Skeletal muscle cell (primary cell): Measurements from ENCODE around the gene GPR33.
A peak's percentile ranks its signal among the peaks of the same experiment; 100 is the strongest.

ENCODE experiments used
- DNase-seq: peaks from one replicate; pipeline ENCODE4 v3.0.0-alpha.2; 2010; ENCODE audit warnings: low read depth
- H3K4me3 ChIP-seq: 2 replicates; pipeline ENCODE4 v1.5.1; 2011; ENCODE audit warnings: low read depth, mild to moderate bottlenecking, control low read depth, low read length, moderate library complexity

Gene GPR33, protein sequence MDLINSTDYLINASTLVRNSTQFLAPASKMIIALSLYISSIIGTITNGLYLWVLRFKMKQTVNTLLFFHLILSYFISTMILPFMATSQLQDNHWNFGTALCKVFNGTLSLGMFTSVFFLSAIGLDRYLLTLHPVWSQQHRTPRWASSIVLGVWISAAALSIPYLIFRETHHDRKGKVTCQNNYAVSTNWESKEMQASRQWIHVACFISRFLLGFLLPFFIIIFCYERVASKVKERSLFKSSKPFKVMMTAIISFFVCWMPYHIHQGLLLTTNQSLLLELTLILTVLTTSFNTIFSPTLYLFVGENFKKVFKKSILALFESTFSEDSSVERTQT

DNA sequence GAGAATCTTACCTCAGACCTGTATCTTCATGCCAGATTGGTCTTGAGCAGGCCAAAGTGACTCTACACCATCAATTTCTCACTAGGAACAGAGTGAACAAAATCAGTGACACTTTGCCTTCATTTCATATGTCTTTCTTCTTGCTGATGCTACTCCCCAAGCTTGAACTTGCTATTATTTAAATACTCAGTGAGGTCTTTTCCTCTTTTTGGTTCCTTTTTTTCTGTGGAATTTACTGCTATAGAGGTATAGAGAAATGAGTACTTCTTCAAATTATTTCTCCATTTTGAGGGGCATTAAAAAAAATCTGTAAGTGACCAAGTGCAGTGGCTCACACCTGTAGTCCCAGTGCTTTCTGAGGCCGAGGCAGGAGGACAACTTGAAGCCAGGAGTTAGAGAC is at the start of gene GPR33:
TSS of gene GPR33 (minus strand) at position 154 of the 400 bp plus-strand sequence. CDS start 4,074 bp downstream, outside the sequence.
- H3K4me3 ChIP-seq = no peak within 1 kb of the TSS
- DNase-seq = no peak

DNA sequence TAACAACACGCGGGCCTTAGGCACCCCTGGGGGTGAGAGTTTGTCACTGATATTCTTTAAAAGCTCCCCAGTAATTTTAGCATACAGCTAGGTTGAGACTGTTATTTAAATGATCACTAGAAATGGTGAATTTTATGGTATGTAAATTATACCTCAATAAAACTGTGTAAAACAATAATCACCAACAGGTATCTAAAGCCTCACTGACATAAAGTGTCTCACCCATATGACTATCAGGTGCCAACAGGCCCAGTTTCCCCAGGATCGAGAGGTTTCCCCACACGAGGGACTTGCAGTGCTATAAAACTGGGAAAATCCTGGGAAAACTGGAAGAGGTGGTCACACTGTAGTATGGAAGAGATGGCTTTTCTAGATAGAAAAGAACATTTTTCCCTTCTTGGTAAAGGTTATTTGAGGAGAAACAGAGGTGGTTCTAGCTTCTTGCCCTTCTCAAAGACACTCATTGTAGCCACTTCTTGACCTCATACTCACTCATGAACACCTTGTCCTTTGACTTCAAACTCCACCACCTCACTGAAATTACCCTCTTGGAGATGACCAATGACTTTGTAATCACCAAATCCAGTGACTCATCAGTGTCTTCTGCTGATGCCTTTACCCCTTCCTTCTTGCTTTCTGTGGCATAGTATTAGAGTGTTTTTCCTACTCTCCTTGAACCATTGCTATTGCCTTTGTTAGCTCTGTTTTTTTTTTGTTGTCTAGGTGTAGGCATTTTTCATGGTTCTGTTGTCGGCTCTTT is 48.5 kb upstream of the GPR33 start:
- DNase-seq = no peak
- no peak overlapping the region for H3K4me3 ChIP-seq

DNA sequence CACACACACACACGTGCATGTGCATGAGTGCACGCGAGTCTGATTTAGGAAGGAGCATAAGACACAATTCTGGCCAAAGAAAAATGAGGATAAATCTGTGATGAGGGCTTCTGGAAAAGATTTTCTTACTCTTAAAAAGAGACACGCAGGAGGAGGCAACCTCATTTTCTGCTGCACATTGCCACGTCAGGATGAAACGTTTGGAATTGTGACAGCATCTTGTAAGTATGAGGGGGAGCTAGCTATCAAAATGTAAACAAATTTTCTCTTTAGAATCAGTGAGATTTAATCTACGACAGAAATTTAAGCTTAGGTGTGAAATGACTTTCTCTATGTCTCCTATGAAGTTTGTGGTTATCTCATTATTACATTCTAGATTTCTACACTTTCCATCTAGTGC is 42.3 kb upstream of the GPR33 start:
- H3K4me3 ChIP-seq = no peak overlapping the region
- no peak for DNase-seq

DNA sequence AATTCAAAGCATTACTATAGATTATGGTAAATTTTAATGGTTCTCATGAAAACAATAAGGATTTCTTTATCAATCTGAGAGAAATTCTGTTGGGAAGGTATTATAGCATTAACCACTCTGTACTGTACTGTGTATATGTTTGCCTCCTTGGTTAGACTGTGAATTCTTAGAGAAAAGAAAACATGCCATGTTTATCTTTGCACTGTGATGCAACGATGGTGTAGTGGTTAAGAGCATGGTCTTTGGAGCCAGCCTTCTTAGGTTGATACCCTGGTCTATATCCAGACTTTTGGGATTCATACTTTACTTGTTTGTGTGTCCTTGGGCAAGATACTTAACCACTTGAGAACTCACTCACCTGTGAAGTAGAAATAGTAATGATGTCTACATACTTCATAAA is 41.2 kb upstream of the GPR33 start:
- H3K4me3 ChIP-seq = no peak overlapping the region
- DNase-seq = no peak

DNA sequence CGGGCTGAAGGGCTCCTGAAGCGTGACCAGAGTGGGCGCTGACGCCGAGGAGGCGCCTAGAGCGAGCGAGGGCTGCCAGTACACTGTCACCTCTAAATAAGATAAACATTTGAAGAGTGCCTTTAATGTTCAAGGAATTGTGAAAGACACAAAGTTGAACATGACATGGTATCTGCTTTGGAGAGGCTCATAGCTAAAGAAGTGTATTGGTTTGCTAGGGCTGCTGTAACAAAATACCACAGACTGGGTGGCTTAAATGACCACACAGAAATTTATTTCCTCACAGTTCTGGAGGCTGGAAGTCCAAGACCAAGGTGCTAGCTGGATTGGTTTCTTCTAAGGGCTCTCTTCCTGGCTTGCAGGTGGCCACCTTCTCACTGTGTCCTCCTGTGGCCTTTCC is 39.7 kb upstream of the GPR33 start:
- H3K4me3 ChIP-seq = no peak overlapping the region

DNA sequence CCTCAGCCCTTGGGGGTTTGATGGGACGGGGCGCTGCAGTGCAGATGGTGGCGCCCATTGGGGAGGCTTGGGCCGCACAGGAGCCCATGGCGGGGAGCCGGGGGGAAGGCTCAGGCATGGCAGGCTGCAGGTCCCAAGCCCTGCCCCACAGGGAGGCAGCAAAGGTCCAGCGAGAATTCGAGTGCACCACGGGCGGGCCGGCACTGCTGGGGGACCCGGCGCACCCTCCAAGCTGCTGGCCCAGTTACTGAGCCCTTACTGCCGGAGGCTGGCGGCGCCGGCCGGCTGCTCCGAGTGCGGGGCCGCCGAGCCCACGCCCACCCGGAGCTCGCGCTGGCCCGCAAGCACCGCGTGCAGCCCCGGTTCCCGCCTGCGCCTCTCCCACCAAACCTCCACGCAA is 39.2 kb upstream of the GPR33 start:
- no peak for DNase-seq
- H3K4me3 ChIP-seq = no peak overlapping the region

More for the DNA sequence above, 39.7 kb upstream of the GPR33 start:
- no peak for DNase-seq

DNA sequence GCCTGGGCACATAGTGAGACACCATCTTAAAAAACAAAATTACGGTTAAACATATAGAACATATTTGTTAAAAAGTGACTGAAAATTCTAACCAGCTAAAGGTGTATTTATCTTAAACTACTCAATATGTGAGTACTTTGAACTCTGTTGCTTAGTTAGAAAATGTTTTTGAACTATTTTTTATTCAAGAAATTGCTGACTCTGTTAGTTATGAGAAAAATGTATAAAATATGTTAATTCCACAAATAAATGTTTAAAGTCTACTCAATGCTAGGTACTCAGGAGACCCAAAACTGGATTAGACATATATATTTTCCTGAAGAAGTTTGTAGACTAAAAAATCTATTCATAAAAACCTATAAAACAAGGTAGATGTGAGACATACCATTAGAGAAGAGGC is 23.0 kb upstream of the GPR33 start:
- no peak for DNase-seq

DNA sequence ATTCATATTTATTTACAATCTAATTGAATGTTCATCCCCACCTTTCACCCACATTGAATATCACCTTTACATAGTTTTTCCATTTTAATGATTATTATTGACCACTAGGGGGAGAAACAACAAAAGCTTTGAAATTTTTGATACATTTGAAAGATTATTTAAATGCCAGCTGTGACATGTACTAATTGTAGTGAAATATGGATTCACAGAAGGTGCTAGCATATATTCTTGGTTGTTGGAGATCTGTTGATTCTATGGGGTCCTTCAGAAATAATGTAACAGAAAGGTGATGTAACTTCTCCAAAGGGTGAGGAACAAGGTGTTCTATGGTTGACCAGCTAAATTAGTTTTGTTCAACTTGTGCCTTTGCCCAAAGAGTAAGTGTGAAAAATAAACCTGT is 22.4 kb upstream of the GPR33 start:
- DNase-seq = no peak
- H3K4me3 ChIP-seq = no peak overlapping the region

More for the DNA sequence above, 23.0 kb upstream of the GPR33 start:
- no peak overlapping the region for H3K4me3 ChIP-seq

DNA sequence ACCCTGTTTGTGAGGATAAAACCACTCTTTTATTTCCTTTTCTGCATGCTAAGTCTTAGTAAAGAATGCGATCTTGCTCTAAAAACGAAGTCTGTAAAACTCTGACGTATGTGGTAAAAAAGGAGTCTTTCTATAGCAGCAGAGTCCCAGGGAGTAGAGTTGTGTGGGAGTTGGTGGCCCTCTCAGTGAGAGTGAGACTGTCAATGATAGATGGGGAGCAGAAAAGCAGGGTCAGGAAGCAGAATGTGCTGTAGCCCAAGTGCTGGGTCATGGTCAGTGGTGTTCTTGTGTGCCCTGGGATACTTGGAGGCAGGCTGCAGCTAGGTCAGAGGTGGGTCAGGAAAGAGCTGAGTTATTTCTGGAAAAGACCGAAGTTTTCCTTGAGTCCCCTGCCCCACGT is 20.3 kb upstream of the GPR33 start:
- no peak overlapping the region for H3K4me3 ChIP-seq
- no peak for DNase-seq

DNA sequence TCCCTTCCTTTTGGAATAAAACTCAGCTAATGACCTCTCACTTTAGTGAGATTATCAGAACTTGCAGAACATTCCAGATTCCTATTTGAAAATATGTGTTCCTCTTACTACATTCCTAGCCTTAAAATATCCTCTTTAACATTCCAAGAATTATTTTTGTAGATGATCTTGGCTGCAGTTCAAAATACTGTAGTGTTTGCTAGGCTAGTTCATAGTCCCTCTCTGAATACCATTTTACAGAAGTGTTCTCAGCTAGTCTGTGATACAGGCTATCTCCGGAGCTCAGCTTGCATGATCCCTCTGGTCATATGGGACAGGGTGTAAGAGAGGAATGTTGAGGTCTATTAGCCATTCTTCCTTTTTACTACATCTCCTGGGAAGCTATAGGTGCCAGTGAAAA is 17.6 kb upstream of the GPR33 start:
- DNase-seq = peak; percentile 69
- H3K4me3 ChIP-seq = no peak overlapping the region

DNA sequence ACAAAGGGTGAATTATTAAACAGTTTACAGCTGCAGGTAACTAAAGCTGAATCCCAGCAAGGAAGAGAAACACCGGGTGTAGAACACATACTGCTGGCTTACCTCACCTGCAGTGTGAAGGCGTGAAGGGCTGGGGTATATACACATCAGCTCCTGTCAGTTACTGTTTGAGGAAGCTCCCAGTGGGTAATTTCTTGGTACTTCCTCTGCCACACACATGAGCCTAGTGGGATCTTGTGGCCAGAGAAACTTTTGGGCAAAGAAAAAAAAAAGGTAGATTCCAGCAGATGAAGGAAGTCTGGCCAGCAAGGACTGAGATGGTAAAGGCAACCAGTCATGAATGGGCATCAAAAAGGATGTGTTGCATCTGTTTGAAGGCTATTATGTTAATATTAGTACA is 14.0 kb upstream of the GPR33 start:
- no peak overlapping the region for H3K4me3 ChIP-seq
- DNase-seq = no peak

DNA sequence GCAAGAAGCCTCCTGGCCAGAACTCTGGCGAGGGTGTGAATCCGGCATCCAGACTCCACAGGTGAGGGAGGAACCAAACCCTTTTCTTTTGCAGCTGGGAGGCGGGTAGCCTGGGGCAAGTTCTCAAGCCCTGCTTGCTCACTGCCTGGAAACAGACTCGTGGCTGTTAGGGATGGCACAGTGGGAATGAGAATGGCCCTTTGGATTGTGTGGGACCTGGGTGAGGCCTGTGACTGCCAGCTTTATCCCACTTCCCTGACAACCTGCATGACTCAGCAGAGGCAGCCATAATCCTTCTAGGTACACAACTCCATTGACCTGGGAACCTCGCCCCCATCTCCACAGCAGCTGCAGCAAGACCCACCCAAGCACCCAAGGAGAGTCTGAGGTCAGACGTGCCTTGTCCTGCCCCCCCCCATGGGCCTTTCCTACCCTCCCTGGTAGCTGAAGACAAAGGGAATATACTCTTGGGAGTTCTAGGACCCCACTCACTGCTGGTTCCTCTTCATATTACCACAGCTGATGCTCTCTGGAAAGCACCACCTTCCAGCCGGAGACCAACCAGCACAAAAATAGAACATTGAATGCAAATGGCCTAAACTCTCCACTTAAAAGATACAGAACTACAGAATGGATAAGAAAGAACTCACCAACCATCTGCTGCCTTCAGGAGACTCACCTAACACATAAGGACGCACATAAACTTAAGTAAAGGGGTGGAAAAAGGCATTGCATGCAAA is 5.1 kb upstream of the GPR33 start:
- no peak overlapping the region for H3K4me3 ChIP-seq
- DNase-seq = no peak

DNA sequence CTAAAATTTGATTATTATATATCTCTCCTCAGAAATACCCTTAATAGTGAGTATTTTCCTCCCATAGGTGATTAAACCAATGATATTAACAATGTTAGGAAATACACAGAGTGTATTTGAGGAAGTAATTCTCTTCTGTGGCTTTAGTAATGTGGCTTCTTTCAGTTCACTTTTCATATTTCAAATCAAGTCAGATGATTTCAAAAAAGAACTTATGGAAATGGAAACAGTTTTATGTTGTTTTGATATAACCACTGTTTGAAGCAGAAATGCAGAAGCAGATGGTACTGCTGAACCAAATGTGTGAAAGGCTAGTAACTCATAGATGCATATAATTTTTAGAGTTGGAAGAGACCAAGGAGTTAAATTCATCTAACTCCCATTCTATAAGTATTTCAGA is 1.9 kb upstream of the GPR33 start:
- no peak overlapping the region for H3K4me3 ChIP-seq
- no peak for DNase-seq

DNA sequence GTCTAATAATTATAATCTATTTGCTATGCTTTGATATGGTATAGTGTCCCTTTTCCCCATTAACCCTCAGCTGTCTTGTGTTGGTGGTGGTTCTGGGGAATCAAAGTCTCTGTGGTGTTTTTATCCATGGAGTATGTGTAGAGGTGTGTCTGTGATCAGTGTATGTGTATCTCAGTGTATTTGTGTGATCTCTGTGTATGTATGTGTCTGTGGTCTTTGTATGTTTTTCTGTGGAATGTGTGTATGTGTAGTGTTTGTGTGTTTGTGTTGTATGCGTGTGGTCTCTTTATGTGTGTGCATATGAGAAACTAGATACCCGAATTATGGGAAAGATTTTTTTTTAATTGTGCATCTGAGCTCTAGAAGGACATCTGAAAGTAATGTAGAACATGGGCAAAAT is 1.1 kb downstream of the GPR33 start:
- no peak overlapping the region for H3K4me3 ChIP-seq
- DNase-seq = no peak

DNA sequence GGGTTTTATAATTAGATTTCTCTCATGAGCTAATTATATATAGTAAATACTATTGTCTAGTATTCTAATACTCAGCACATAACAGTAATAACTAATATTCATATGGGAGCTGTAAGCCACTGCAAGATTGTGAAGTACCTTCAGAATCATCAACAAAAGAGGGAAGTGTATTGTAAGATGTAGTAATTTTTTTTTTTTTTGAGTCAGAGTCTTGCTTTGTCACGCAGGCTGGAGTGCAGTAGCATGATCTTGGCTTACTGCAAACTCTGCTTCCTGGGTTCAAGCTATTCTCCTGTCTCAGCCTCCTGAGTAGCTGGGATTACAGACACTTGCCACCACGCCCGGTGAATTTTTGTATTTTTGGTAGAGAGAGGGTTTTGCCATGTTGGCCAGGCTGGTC is 3.1 kb downstream of the GPR33 start:
- H3K4me3 ChIP-seq = no peak overlapping the region

DNA sequence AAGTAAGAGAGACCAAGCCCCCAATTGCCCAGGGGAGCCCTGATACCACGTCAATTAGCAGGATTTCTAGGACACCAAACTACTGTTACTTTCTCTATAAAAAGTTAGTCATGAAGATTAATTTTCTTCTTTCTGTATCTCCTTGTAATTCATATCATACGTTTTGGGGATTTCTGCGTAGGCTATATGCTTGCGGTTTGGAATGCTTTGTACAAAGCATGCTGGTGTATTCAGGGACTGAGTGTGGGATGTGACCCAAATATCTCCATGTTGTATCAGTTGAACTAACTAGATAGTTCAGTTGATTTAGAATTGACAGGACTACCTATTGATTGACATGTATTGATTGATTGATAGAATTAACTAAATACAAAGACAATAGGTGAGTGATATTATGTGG is 7.7 kb downstream of the GPR33 start:
- no peak overlapping the region for H3K4me3 ChIP-seq
- no peak for DNase-seq

More for the DNA sequence above, 3.1 kb downstream of the GPR33 start:
- DNase-seq = no peak

DNA sequence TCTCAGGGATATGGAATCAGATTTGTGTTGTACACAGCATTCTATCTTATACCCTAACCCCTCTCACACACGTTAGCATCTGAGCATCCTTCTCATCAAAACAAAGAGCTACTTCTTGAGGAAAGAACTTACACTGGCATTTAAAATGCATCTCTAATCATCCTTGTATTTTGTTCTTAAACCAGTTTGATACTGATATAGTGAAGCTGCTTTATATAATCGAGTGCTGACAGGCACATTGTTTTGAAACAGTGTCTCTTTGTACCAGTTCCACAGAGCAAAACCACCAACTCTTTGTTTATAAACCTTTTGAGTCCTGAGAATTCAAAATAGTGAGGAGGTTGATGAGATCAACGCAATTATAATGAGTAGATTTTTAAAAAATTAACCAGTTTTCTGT is 8.8 kb downstream of the GPR33 start:
- H3K4me3 ChIP-seq = no peak overlapping the region
- no peak for DNase-seq

DNA sequence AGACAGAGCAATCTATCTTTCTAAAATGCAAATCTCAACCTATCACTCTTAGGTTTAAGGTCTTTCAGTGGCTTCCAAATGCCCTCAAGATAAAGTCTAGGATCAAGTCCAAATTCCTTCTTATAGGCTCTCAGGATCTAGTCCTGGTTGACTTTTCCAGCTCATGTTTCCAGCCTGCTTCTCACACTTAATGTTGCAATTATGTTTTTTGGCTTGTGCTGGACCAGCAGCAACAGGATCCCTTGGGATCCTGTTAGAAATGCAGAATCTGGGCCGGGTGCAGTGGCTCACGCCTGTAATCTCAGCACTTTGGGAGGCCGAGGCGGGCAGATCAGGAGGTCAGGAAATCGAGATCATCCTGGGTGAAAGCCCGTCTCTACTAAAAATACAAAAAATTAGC is 10.6 kb downstream of the GPR33 start:
- DNase-seq = no peak
- H3K4me3 ChIP-seq = no peak overlapping the region

DNA sequence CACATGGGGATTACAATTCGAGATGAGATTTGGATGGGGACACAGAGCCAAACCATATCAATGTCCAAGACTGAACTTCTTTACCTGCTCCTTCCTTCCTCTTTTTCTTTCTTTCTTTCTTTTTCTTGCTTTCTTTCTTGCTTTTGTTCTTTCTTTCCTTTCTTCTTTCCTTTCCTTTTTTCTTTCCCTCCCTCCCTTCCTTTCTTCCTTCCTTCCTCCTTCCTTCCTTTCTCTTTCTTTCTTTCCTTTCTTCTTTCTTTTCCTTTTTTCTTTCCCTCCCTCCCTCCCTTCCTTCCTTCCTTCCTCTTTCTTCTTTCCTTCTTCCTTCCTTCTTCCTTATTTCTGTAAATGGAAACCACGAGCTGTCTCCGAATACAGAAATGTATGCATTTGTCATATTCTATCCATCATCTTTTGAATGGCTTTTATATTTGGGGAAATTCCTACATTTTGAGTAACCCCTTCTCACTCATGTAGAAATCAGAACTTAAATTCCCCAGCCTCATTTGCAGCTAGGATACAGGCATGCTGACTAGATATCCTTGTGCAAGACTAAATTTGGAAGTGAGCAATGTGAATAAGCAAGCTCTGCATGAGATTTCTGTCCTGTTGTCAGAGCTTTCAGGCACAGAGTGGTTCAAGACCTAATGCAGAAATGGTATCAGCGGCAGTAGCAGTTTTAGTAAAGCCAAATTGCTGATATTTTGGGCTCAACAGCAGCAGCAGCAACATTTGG is 11.5 kb downstream of the GPR33 start:
- no peak overlapping the region for H3K4me3 ChIP-seq
- no peak for DNase-seq

DNA sequence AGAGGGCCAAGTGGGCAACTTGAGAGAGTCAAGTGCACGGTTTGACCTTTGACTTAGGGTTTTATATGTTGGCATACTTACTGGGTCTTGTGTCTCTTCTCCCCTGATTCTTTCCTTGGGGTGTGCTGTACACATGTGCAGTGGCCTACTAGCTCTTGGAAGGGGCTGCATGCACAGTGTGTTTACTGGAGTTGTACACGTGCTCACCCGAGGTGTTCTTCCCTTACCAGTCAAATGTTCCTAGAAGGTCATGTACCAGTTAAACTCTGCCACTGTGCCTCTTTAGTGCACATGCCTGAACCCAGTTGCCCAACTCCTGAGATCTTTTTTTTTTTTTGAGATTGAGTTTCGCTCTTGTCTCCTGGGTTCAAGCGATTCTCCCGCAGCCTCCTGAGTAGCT is 21.3 kb downstream of the GPR33 start:
- H3K4me3 ChIP-seq = no peak overlapping the region
- DNase-seq = no peak
